ENCODE data around the gene IL17RA.
A peak's percentile ranks its signal among the peaks of the same experiment; 100 is the strongest.

IL17RA gene

GRCh38 chr22:17083255-17083654 lies 1.5 kb upstream of the IL17RA start:
- DNase-seq: no peak

GRCh38 chr22:17083811-17084441 lies 874 bp upstream of the IL17RA start:
- no peak for DNase-seq

- peak in 2 of 5 donors; percentile 12 to 30 for DNase-seq
Observed at GRCh38 chr22:17085277-17086181, 729 bp downstream of the IL17RA start.

DNA sequence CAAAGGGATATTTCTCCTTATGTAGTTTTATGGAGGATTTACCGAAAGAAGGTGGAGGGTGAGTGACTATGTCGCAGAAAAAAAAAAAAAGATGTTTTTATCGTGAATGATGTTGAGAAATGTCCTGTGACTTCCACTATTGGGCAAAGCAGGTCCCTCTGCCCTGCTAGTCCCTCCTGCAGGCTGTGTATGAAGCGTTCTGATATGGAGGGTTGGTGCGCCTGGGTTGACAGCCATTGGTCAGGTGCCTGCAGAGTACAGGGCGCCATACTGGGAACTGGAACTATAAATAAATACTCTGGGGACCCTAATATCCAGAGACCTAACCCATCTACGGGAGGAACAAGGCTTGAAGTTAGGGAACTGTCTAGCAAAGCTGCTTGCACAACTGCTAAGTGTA lies 1.5 kb downstream of the IL17RA start:
- no peak for DNase-seq

- DNase-seq: peak in 1 of 5 donors; percentile 43
Observed at GRCh38 chr22:17086788-17087497, 2.1 kb downstream of the IL17RA start.

GRCh38 chr22:17087498-17088131 lies 2.8 kb downstream of the IL17RA start:
- DNase-seq: peak in 4 of 5 donors; percentile 28 to 79 (median 46)

DNA sequence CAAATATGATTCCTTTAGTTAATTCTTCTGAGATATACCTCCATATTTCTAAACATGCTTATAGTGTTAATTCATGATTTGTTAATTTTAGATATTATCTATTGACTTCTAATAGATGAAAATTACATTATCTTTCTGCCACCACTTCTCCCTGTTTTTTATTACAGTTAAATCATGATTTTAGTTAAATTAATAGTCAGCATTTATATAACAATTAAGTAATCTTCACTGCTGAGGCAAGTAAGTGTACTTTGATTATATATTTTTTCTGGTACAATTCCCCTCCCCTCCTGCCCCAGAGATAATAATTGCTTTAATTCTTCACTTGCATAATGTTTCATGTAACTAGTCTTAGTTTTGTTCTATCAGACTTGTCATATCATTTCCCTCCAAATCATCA lies 5.8 kb downstream of the IL17RA start:
- DNase-seq: no peak

DNA sequence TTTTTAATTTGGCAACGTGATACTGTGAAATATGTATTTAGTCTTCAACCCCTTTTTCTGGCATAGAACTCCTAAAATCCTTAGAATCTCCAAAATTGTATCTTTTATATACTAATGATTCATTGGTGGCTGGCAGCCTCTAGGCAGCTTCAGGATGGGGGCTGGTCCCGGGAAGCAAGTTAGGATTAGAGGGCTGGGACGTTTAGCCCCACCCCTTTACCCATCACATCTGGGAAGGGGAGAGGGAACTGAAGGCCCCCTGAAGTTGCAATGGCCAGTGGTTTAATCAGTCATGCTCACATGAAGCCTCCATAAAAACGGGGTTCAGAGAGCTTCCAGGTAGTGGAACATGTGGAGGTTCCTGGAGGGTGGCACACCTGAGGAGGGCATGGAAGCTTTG lies 7.1 kb downstream of the IL17RA start:
- DNase-seq: no peak

DNA sequence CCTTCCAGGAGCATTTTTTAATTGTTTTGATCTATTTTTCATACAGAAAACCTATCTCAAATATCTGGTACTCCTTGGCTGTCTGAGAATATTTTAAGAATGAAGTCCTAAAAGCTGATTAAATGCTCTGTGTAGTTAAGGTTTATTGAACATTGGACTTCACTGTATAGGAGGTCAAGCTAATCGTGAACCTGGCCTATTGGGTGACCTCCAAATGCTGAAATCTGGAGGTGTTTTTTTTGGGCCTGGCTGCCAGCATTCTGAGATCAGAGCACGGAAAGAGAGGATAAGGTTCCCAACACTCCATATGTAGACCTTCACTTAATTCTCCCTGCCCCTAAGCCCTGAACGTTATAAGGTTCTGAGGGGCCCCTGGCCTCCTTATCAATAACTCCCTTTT lies 8.3 kb downstream of the IL17RA start:
- no peak for DNase-seq

GRCh38 chr22:17095538-17095937 lies 10.7 kb downstream of the IL17RA start:
- DNase-seq: no peak

DNA sequence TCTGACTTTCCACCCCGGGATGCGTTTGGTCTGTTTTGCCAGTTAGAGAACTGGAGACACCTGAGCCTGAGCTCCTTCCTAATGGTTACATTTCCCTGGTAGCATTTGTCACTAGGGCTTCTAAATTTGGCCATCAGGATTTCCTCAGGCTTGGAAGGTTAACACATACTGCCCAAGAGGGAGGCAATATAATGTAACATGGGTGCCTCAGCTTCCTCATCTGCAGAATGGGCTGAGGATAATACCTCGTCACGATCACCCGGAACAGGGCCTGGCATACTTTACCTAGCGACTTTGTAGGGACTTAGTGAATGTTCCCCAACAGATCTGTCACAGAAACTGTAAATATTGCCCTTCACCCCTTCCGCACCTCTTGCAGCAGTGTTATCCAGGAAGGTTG lies 11.3 kb downstream of the IL17RA start:
- DNase-seq: no peak

DNA sequence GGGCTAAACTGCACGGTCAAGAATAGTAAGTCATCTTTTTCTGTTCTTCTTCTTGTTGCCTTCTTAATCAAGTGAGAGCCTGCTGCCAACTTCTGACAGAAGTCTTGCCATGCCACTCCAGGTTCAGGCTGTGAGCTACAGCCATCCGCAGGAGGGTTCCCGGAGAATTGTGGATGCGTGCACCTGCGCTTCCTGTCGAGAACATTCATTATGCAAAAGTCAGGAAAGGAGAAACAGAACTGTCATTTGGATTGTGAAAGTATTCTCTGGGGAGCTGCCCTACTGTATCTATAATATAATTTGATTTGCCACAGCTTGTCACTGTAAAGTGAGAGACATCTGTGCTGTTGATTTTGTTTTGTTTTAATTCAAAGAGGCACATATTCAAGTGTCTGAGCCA lies 12.3 kb downstream of the IL17RA start:
- no peak for DNase-seq

GRCh38 chr22:17097701-17098100 lies 12.9 kb downstream of the IL17RA start:
- DNase-seq: no peak

- peak in 1 of 5 donors; percentile 82 for DNase-seq
Observed at GRCh38 chr22:17098379-17098819, 13.6 kb downstream of the IL17RA start.

DNA sequence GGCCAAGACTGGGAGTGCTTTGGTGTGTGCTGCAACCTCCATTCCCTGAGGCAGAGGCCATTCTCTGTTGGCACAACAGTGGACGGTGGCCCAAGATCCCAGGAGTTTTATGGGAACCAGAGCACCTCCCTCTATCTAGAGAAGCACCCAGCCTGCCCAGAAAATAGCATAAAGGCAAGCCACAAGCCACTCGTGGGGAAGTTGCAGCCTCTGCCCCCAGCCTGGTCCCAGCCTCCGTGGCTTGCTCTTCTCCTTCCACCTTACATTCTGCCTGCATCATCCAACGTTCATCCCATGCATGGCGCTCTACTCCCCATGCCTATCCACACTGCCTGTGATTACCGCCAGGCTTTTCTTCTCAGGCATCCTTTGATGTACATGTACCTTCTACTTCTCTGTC lies 15.8 kb downstream of the IL17RA start:
- DNase-seq: no peak

DNA sequence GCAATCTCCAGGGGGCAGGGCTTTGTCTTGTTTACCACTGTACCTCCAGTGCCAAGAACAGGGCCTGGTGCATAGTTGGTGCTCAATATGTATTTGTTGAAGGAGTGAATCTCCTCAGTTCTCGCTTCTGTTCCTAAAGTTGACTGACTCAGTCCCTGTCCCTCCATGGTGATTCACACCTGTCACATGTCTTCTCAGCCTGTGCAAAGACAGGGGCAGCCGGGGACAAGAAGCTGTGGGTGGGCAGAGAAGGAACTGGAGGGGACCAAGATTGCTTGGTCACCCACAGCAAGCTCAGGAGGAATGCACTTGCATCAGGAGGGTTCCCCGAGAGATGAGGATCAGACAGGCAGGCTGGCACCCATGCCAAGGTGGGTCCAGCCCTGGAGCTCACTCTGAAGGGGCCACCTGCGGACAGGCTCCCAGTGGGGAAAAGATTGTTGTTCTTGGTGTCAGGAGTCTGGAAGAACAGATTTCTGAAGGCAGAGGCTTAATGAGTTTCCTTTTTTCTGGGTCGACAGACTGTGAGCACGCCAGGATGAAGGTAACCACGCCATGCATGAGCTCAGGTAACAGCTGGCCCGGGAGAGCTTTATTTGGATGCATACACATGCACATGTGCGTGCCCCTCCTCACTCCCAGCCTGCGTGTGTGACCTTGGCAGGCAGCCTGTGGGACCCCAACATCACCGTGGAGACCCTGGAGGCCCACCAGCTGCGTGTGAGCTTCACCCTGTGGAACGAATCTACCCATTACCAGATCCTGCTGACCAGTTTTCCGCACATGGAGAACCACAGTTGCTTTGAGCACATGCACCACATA lies 16.9 kb downstream of the IL17RA start:
- DNase-seq: no peak

DNA sequence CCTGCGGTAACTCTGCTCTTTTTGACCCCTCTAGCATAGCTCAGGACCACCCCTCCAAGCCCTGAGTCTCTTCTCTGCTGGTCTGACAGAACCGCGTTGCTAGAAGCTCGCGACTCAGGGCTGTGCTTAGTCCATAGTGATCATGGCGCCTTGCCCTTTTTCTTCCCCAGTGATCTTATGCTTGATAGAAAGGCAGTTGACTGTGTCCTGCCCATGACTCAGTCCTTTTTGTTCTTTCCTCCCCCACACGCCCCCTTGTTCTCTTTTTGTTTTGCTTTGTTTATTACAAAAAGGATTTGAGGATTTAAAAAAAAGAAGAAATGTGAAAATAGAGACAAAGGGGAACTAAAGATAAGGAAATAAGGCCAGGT lies 17.5 kb downstream of the IL17RA start:
- DNase-seq: no peak

- no peak for DNase-seq
Observed at GRCh38 chr22:17103351-17103750, 18.6 kb downstream of the IL17RA start.

DNA sequence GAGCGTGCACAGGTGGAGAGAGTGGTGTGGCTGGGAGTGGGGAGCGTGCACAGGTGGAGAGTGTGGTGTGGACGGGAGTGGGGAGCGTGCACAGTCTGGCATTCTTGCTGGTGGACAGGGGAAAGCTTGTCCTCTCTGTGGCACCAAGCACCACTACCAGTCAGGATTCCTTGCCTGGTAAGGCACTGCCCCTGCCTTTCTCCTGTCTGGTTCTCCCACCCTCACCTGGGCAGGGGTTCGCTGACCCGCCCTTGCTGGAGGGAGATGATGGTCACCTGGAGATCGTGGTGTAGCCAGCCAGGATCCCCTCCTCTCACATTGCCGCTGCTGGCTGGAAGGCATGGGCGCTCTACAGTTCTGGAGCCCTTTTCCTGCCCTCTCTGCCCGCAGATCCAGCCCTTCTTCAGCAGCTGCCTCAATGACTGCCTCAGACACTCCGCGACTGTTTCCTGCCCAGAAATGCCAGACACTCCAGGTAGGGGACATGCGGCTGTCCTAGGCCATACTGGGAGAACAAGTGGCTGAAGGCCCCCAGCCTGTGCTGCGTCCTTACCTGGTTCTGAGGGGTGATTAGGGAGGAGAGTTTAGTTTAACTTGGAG lies 19.6 kb downstream of the IL17RA start:
- no peak for DNase-seq

DNA sequence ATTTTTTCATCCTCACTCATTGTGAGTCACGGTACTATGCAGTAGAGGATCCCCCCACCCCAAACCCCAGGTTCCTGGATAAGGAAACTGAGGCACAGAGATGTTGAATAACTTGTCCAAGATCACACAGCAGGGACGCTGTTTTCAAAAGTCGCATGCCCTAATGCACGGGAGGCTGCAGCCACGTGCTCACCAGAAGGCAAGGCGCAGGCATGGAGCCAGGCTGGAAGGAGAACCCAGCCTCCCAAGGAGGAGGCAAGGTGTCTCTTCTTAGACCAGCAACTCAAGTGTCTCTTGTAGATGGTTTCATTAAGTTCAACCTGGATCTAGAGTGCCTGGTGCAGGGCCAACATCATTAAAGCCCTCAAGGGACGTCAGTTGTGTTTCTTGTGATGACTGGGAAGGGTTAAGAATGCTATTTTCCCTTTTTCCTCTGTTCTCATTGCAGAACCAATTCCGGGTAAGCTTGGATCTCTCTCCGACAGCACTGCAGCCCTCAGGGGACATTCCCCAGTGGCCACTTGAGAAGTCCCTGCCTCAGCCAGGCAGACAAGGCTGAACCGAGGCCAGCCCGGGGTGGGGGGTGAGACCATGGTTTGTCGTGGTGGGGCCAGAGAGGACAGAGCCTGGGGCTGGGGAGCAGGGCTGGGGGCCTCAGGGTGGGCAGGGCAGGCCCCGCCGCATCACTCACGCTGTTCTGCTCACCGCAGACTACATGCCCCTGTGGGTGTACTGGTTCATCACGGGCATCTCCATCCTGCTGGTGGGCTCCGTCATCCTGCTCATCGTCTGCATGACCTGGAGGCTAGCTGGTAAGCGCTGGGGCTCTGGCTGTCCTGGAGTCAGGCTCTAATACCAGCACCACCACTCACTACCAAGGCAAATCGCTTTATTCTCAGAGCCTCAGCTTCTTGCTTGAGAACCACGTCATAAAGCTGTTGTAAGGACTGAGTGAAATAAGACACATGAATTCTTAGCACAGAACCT lies 20.6 kb downstream of the IL17RA start:
- DNase-seq: no peak

Measured in T-helper 1 cell (primary cell).